A549 (cell line): ENCODE data around the gene ATRN. TPM values are rescaled to one million over a fixed set of nuclear protein-coding genes. Genes with fewer than 3 reads are reported as not detected.
A peak's percentile ranks its signal among the peaks of the same experiment; 100 is the strongest.

Experiments used
- ATAC-seq, 2 experiments: fragments of 200-7000 bp in 1 of 2; fragments of >200 bp in 1 of 2; cut with Nextera tagmentation in 1 of 2; cut with Tn5 transposase in 1 of 2; 3 replicates each; pipeline versions ENCODE4 v1.8.0 to v1.9.1; 2018 to 2020; ENCODE audit warnings: mild to moderate bottlenecking in 1 of 2, moderate library complexity in 1 of 2
- CTCF ChIA-PET: fragments of 300-600 bp; sonication (Branson Sonifier 250); formaldehyde crosslinking; extraction: SDS; loops from one replicate; lab custom pipeline; 2021; ENCODE audit warnings: antibody characterized with exemption, inconsistent platforms; lab: Yijun Ruan, JAX
- POLR2A ChIA-PET: fragments of 350-600 bp; formaldehyde crosslinking; extraction: SDS; loops from one replicate; lab custom pipeline; 2021; ENCODE audit warnings: antibody characterized with exemption, inconsistent platforms; lab: Yijun Ruan, JAX
- DNase-seq, 2 experiments: peaks; one replicate each; pipeline versions ENCODE4 v3.0.0 to v3.0.0-alpha.2; 2011 to 2016; ENCODE audit warnings: low read depth in 1 of 2, low spot score in 1 of 2
- FAIRE-seq: peaks from 2 replicates; lab custom pipeline; 2011; peaks lifted over from hg19 to GRCh38; lab: Jason Lieb, UNC
- H3K27ac ChIP-seq, 2 experiments: fragments of >200 bp; sonication (Bioruptor Twin); formaldehyde crosslinking; 3 replicates each; pipeline ENCODE4 v1.5.1; 2016 to 2017
- H3K4me1 ChIP-seq: fragments of >200 bp; sonication (Bioruptor Twin); formaldehyde crosslinking; 3 replicates; pipeline ENCODE4 v1.6.1; 2016
- H3K4me2 ChIP-seq: fragments of >200 bp; sonication (Bioruptor Twin); formaldehyde crosslinking; 3 replicates; pipeline ENCODE4 v1.6.1; 2016
- H3K4me3 ChIP-seq: fragments of >200 bp; sonication (Bioruptor Twin); formaldehyde crosslinking; 3 replicates; pipeline ENCODE4 v1.5.1; 2016
- H3K9me3 ChIP-seq: fragments of >200 bp; sonication (Bioruptor Twin); formaldehyde crosslinking; 3 replicates; pipeline ENCODE4 v1.6.1; 2016
- HOXB5 ChIP-seq: fragments of 250-450 bp; sonication (Bioruptor Pico); IDR thresholded peaks from 2 replicates; pipeline ENCODE4 v1.5.0; 2020; ENCODE audit warnings: mild to moderate bottlenecking, moderate library complexity
- KDM5A ChIP-seq: fragments of 200-600 bp; sonication (generic); IDR thresholded peaks from 2 replicates; pipeline ENCODE4 v1.6.1; 2016; ENCODE audit warnings: antibody characterized with exemption, mild to moderate bottlenecking
- MAZ ChIP-seq: fragments of 150-350 bp; IDR thresholded peaks from 2 replicates; pipeline ENCODE4 v1.6.1; 2014; ENCODE audit warnings: antibody characterized with exemption, low read depth, low read length, borderline replicate concordance
- NPAS2 ChIP-seq: fragments of 250-450 bp; sonication (Bioruptor Pico); IDR thresholded peaks from 2 replicates; pipeline ENCODE4 v1.8.0; 2022; ENCODE audit warnings: mild to moderate bottlenecking, moderate library complexity, borderline replicate concordance
- RAD21 ChIP-seq, 2 experiments: fragments of >200 bp in 1 of 2; sonication (Bioruptor Twin) in 1 of 2; formaldehyde crosslinking in 1 of 2; IDR thresholded peaks in 1 of 2; conservative IDR thresholded peaks in 1 of 2; 2 replicates in 1 of 2; 3 replicates in 1 of 2; pipeline ENCODE4 v1.6.1; 2012 to 2018; ENCODE audit warnings: inconsistent platforms in 1 of 2
- TFCP2L1 ChIP-seq: fragments of 250-450 bp; sonication (Bioruptor Pico); IDR thresholded peaks from 2 replicates; pipeline ENCODE4 v1.5.0; 2021; ENCODE audit warnings: mild to moderate bottlenecking
- ZNF302 ChIP-seq: fragments of 250-450 bp; sonication (Bioruptor Pico); IDR thresholded peaks from 2 replicates; pipeline ENCODE4 v1.9.0; 2021; ENCODE audit warnings: inconsistent platforms, mild to moderate bottlenecking, moderate library complexity
- WGBS: methylation state at CpG from one replicate; pipeline ENCODE4 v1.1.6; 2017; ENCODE audit errors: missing lambda C conversion rate; 5-methylcytosine and 5-hydroxymethylcytosine counted together
- polyA plus RNA-seq, 4 experiments: library from polyadenylated mRNA; depleted of rRNA in 3 of 4; stranded (reverse); fragments of >200 nt; fragmentation: RNase III in 1 of 4; extraction: RNeasy Plus Mini Kit Qiagen cat#74134 plus additional on column Dnase treatment in 1 of 4; gene quantifications; 2 replicates in 3 of 4; 3 replicates in 1 of 4; pipeline ENCODE4 v1.2.3, GENCODE V29; 2011 to 2017
- TF ChIP-seq, protein P1 (sequence below): fragments of >200 bp; sonication (Bioruptor Twin); formaldehyde crosslinking; IDR thresholded peaks from 2 replicates; pipeline ENCODE4 v1.6.1; 2016
- TF ChIP-seq, protein P2 (sequence below): fragments of >200 bp; sonication (Bioruptor Twin); formaldehyde crosslinking; IDR thresholded peaks from 3 replicates; pipeline ENCODE4 v1.5.1; 2016
- TF ChIP-seq, protein P3 (sequence below): fragments of 250-450 bp; sonication (Bioruptor Pico); IDR thresholded peaks from 2 replicates; pipeline ENCODE4 v1.5.0; 2020; ENCODE audit warnings: low read depth, mild to moderate bottlenecking, moderate library complexity

Gene ATRN
- polyA plus RNA-seq, 2 of the 4 experiments (the other 2 are of a cell fraction), result 21.3 to 58.7 TPM

DNA sequence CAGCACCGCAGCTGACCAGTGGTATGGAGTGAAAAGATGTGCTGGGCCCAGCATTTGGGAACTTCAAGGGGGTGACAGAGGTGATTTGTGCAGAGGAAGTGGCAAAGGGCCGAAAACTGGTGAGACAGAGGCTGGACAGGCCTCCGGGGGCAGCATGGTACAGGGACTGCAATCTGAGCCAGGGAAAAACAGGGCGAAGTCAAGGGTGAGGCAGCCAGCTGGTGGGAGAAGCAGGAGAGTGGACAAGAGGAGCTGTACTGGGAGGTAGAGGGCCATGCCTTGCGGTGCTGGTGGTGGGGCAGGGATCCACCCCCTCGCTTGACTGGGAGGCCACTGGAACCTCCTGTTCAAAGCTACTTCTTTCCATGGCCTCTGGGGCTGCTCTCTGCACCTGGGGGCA is 199.7 kb downstream of the ATRN start:
- 0 out of 5 replicates have a peak, but pooled peaks of 1 of the 2 experiments have one; percentile 8 for TF ChIP-seq RAD21 (conservative IDR thresholded peaks at IDR 0.05 in 1 of 2, IDR thresholded peaks at IDR 0.05 in 1 of 2)
- no peak for TF ChIP-seq TFCP2L1 (CRISPR knock-in tag)
- TF ChIP-seq, all 56 proteins: peak for 1
- Histone ChIP-seq H3K4me1 (peaks cover 21% of the 10 kb centered on the region), H3K27ac (no peak overlapping the region), H3K4me3 (no peak overlapping the region), H3K4me2 (no peak overlapping the region), H3K9me3 (no peaks in the 10 kb centered on the region)
- no peak for FAIRE-seq
- DNase-seq, result no peak
- WGBS, result 51% methylated on average over 6 of the region's 6 CpGs
- CTCF ChIA-PET, result interaction anchor here (1.1 to 61.5 kb wide), 5 partner anchors 11 to 148 kb away, joined by 3 to 2233 read pairs (median 9); partner anchors contain the start of genes ADISSP, CENPB, HSPA12B and SIGLEC1
- ATAC-seq, result peak; percentile 4 to 27; a peak in 4 of 6 replicates
- POLR2A ChIA-PET, result no interaction called here

DNA sequence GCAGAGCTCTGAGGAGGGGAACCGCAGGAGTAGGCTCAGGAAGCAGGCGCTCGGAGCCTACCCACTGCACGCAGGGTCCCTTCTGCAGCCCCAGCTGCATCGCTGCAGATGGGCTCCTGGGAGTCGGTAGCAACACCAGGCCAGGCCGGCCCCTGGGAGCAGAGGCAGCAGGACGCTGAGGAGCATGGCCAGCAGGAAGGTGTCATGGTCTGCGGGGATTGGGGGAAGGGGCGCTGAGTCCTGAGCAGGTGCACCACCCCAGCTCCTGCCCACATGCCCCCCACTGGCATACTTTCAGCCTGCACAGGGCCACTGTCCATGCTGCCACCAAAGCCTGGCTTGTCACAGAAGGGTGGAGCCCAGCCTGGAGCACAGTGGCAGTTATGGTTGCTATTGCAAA is 200.1 kb downstream of the ATRN start:
- H3K27ac ChIP-seq, result no peak overlapping the region
- TF ChIP-seq ZNF302 (CRISPR knock-in tag), result no peak
- ATAC-seq, result no peak; a peak in 1 of 6 replicates
- H3K9me3 ChIP-seq, result no peaks in the 10 kb centered on the region
- ChIA-PET POLR2A (no interaction called here), CTCF (interaction anchor here (1.0 to 61.5 kb wide), 7 partner anchors 12 to 148 kb away, joined by 3 to 2233 read pairs (median 7); partner anchors contain the start of genes ADISSP, CENPB, HSPA12B and SIGLEC1)
- DNase-seq, result no peak
- H3K4me2 ChIP-seq, result no peak overlapping the region
- no peak for FAIRE-seq
- peaks cover 25% of the 10 kb centered on the region for H3K4me1 ChIP-seq
- 84% methylated on average over 9 of the region's 10 CpGs for WGBS
- no peak overlapping the region for H3K4me3 ChIP-seq

DNA sequence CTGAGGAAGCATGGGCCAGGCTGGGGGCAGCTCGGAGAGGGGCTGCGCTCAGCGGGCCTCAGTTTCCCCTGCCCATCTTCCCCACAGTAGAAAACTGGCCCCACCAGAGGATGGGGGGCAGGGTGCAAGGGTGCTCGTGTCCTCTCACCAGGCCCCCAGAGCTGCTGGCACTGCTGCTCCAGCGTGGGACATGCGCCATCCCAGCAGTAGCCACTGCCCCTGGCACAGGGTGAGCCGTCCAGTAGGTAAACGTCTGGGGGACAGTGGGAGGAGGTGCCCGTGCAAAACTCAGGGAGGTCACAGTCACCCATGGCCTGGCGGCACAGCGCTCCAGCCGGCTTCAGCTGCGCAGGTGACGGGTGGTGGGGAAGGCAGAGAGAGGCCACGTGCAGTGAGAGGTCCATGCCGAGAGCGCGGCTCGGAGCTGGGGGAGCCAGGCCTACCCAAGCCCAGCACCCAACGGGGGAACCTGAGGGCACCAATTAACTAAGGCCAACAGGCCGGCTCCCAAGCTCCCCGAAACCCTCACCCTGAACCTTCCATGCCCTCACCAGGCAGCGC is 201.2 kb downstream of the ATRN start:
- 59% methylated on average over 22 of the region's 23 CpGs for WGBS
- Histone ChIP-seq H3K4me3 (peak overlapping the region; percentile 39; the same call in 1 of the 3 replicates), H3K9me3 (no peaks in the 10 kb centered on the region), H3K4me2 (peak overlapping the region; percentile 91), H3K27ac (no peak overlapping the region), H3K4me1 (peaks cover 34% of the 10 kb centered on the region)
- no peak for TF ChIP-seq KDM5A
- TF ChIP-seq HOXB5 (CRISPR knock-in tag), result no peak
- no peak for TF ChIP-seq ZNF302 (CRISPR knock-in tag)
- TF ChIP-seq, protein P1, sequence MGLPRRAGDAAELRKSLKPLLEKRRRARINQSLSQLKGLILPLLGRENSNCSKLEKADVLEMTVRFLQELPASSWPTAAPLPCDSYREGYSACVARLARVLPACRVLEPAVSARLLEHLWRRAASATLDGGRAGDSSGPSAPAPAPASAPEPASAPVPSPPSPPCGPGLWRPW, result no peak
- TF ChIP-seq NPAS2, result no peak
- TF ChIP-seq MAZ, result no peak
- POLR2A ChIA-PET, result no interaction called here
- no peak for FAIRE-seq
- ATAC-seq, result no peak
- DNase-seq, result no peak
- CTCF ChIA-PET, result interaction anchor here (0.8 to 61.5 kb wide), 7 partner anchors 66 to 183 kb away, joined by 3 to 2233 read pairs (median 7); partner anchors contain the start of genes ADISSP, CENPB, HSPA12B and SIGLEC1

DNA sequence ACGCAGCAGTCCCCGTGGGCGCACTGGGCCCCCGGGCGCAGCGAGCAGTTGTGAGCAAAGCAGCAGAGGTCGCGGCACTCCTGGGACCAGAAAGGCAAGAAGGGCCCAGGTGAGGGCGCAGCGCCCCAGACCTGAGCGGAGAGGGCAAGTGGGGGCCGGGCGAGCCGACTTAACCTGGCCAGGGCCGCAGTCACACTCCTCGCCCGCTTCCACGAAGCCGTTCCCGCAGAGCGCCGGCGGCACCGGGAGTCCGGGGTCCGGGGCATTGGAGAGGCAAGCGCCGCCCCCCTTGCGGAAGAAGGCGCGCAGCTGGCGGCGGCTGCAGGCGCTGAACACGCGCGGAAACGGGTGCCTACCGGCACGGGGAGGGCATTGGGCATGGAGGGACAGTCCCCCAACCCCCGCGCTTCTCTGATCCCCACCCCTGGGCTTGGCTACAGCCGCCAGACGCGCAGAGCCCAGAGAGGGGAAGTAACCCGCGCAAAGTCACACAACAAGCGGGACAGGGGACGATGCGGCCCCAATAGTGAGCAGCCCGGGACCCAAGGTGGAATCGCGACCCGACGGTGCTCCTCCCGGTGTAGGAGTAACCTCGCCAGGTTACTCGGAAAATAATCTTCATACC is 201.8 kb downstream of the ATRN start:
- FAIRE-seq, result no peak
- peak overlapping the region; percentile 91 for H3K4me2 ChIP-seq
- H3K27ac ChIP-seq, result peak overlapping the region in 1 of 2 experiments; percentile 50; a peak in 3 of 6 replicates
- peak in 1 of 2 experiments; percentile 4; a peak in 3 of 6 replicates for ATAC-seq
- DNase-seq, result no peak
- ChIA-PET CTCF (interaction anchor here (0.8 to 61.5 kb wide), 8 partner anchors 12 to 184 kb away, joined by 3 to 2233 read pairs (median 6); partner anchors contain the start of genes ADISSP, CENPB, HSPA12B and SIGLEC1), POLR2A (no interaction called here)
- TF ChIP-seq, protein P2, sequence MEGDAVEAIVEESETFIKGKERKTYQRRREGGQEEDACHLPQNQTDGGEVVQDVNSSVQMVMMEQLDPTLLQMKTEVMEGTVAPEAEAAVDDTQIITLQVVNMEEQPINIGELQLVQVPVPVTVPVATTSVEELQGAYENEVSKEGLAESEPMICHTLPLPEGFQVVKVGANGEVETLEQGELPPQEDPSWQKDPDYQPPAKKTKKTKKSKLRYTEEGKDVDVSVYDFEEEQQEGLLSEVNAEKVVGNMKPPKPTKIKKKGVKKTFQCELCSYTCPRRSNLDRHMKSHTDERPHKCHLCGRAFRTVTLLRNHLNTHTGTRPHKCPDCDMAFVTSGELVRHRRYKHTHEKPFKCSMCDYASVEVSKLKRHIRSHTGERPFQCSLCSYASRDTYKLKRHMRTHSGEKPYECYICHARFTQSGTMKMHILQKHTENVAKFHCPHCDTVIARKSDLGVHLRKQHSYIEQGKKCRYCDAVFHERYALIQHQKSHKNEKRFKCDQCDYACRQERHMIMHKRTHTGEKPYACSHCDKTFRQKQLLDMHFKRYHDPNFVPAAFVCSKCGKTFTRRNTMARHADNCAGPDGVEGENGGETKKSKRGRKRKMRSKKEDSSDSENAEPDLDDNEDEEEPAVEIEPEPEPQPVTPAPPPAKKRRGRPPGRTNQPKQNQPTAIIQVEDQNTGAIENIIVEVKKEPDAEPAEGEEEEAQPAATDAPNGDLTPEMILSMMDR, result 0 out of 3 replicates have a peak, but pooled peaks have one; percentile 13
- TF ChIP-seq, protein P3, sequence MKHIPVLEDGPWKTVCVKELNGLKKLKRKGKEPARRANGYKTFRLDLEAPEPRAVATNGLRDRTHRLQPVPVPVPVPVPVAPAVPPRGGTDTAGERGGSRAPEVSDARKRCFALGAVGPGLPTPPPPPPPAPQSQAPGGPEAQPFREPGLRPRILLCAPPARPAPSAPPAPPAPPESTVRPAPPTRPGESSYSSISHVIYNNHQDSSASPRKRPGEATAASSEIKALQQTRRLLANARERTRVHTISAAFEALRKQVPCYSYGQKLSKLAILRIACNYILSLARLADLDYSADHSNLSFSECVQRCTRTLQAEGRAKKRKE (CRISPR knock-in tag), result no peak
- H3K4me1 ChIP-seq, result peaks cover 34% of the 10 kb centered on the region
- no peaks in the 10 kb centered on the region for H3K9me3 ChIP-seq
- H3K4me3 ChIP-seq, result peak overlapping the region; percentile 39
- WGBS, result 11% methylated on average over 42 of the region's 58 CpGs
